A549 treated with dexamethasone at 1 μM for 4 hours (cell line): Measurements from ENCODE around the gene C11orf16. TPM values are rescaled to one million over a fixed set of nuclear protein-coding genes. Genes with fewer than 3 reads are reported as not detected.

Source experiments
- total RNA-seq: library from RNA; stranded (reverse); fragments of 200-300 nt; extraction: Qiagen RNA extraction; gene quantifications from 5 replicates; pipeline ENCODE4 v1.2.3, GENCODE V29; 2022

The C11orf16 gene, protein sequence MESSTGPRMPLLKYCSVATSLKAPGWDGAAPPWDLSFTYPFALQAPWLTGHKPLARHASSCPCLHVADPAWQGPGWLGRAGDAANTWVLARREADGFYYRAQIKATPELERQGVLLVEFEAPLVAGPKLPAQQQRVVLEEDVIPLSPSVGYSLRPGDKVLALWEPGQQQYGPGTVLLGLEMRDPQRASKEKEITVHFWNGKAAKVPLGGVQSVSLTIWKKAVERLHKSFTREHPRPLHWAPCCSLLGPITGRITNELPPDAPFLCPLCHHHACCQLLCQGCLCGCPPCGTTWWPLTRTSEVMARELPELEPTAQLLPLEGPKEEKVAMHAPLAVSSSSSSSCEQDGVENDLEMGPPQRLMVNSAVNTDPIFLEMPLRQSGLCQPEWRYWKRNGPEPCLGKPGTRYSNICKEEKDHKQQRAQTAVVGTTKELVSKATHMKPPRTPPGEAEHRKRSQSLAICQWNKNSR
- total RNA-seq = not detected in 5 replicates

DNA sequence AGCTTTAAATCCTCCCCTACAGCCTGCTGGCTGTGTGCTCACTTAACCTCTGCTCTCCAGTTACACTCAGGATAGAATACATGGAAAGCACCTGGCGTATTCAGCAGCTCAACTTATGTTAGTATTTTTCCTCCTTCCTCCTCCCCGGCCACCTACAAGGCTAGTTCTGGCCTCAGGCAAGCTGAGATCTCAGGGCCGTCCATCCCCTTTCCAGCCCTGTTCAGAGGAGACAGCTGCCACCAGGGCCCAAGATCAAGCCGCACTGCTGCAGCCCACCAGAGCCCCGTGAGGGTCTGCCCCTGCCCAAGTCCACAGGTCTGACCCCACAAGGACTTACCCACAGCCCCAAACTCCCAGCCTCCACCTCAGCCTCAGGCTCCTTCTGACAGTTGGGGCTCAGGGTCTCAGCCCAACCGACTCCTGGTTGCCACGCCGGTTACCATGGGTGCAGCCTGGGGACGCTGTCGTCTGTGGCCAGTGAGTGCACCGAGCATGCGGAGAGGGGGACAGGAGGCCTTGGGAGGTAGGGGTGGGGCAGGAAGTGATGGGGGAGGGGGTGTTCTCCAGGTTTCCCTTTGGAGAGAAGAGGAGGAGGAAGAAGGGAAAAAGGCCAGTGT lies at the start of gene C11orf16:
C11orf16 (minus strand) TSS at position 384 of the 617 bp plus-strand sequence. CDS start 639 bp downstream, outside the sequence.

DNA sequence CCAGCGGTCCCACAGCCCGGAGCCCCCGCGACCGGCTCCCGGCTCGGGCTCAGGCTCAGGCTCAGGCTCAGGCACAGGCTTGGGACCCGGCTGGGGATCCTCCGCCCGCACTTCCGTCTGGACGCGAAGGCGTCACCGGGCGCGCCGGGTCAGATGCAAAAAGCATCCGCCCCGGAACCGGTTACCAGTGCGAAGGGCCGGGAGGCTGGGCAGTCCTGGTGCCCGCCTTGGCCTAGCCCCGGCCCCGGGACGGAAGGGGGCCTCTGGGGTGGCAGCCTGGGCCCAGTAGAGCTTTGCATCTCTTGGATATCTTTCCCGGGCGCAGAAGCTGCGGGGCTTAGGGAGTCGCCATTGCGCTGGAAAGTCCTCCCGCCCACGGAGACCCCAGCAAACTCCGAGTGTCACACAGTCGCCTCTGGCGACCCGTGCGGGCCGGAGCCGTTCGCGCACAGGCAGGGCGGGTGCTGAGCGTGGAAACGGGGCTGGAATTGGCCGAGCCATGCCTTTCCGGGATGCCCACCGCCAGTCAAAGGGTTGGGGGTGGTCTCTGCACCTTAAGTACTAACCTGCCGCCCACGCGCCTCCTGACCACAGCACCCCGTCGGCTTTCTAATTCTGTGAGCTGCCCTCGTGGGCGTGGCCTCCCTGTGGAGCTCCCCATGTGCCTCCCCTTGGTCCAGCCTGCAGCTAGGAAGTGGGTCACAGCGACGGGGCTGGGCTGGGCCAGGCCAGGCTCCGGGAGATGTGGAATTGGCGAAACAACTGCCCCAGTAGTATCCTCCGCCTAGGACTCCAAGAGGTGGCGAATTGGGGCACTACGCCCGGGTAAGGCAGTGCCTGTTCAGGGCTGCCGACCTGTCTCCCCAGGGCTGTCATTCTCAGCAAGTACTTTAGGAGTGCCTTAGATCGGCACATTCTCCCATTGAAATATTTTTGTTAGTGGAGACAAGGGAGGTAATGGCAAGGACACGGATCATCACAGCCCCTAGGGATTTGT lies 31.9 kb upstream of the C11orf16 start, which contains the start of gene TMEM9B:
TMEM9B (minus strand) TSS at position 119 of the 997 bp plus-strand sequence. CDS start 129 bp downstream, outside the sequence.

DNA sequence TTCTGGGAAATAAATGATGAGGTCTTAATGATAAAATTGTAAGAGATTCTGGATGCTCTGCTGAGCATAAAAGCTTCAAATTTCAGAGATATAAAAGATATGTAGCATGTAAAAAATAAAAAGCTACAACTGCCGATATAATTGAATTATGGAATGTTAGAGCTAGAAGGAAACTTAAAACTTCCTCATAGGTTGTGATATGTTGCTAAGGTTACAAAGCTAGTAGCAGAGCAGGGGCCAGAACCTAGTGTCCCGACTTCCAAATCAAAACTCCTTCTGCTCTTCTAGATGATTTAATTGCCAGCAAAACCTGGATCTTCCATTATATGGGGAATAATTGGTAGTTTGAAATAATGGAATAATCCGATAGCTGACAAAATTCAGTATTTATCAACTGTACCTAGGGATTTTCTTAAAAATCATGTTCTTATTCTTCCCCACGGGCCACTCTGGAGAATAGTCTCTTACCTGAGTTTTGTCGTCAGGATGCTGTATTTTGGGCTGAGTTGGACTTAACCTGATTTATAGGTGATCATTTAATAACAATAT lies 9.8 kb upstream of the C11orf16 start, which contains the start of gene ASCL3:
ASCL3 (minus strand) TSS at position 499 of the 549 bp plus-strand sequence. CDS start 4,855 bp downstream, outside the sequence.

DNA sequence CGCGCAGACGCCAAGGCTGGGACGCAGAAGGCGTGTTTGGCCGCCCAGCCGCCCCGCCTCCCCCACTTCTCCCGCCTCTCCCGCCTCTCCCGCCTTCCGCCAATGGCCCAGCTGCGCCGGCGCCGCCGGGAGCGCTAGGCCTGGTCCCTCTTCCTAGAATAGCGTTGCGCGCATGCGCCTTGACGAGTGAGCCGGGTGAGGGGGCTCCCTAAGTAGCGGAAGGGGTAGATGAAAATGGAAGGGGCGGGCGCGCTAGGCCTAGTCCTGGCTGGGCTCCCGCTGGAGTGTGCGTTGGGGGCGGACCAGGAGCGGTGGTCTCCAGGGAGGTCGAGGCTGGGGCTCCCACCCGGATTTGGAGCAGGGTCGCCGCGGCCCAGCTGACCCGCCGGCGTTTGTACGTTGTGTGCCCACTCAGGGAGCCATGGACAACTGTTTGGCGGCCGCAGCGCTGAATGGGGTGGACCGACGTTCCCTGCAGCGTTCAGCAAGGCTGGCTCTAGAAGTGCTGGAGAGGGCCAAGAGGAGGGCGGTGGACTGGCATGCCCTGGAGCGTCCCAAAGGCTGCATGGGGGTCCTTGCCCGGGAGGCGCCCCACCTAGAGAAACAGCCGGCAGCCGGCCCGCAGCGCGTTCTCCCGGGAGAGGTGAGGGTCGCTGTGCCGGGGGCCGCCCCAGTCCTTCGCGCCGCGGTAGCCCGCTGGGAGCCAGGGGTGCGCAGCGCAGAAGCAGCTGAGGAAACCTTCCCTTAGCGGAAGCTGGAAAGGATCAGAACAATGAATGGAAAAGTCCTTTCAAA lies 21.5 kb downstream of the C11orf16 start, which contains the start of gene AKIP1:
AKIP1 (plus strand) TSS at position 161 of the 795 bp plus-strand sequence; CDS start at position 422, 261 bp downstream.

Other genes starting within 250 kb of the C11orf16 start
- gene AKIP1, start 21.8 kb downstream of the C11orf16 start, total RNA-seq = 35.6 to 51.3 TPM (median 37.8 TPM) in 5 replicates
- not detected in 5 replicates for gene ASCL3, start 10.1 kb upstream of the C11orf16 start, total RNA-seq
- 33.9 to 39.0 TPM (median 35.4 TPM) in 5 replicates for gene TMEM9B, start 31.5 kb upstream of the C11orf16 start, total RNA-seq
- gene NRIP3, start 71.1 kb upstream of the C11orf16 start, total RNA-seq = 0.79 to 0.97 TPM (median 0.89 TPM) in 5 replicates
- gene SCUBE2, start 158.7 kb upstream of the C11orf16 start, total RNA-seq = 0.40 to 0.71 TPM (median 0.61 TPM) in 5 replicates